NOMO-1 treated with dmso at 0.1 percent for 144 hours (cell line): Measurements from ENCODE around the gene SULT1C4.

Source experiments
- DNase-seq: peaks from one replicate; lab custom pipeline; 2025; ENCODE audit not compliant: unreplicated experiment; lab: John Stamatoyannopoulos, UW

The SULT1C4 gene

DNA sequence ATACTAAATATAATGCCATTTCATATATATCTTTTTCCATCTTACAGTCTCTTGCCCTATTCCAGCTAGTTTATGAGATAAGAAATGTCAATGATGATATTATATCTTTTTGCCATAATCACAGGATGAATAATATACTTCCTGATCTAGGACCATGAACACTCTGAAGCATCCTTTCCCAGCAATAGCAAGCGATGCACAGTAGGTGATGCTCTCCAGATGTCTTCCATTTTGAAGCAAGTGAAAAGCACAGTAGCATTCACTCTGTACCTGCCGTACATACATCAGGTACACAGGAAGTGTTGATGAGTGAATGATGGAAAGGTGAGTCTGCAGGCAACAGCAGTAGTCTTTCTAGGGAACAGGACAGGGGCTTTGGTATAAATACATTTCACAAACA is 8.6 kb upstream of the SULT1C4 start:
- DNase-seq, result no peak

DNA sequence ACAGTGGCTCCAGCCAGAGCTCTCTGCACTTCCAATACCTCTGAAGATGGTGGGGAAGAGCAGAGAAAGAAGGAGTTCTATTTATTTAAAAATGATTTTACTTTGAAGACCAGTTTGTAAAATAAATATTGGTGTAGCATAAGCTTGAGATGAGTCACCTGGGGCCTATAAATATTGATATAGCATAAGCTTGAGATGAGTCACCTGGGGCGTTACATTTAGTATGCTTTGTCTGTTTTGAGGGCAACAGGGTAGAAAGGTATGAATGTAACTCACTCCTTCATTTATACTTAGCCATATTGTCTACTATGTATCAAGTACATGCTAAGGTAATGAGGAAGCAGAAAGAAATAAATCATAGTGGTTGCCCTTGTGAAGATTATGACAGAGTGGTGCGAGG is 7.7 kb upstream of the SULT1C4 start:
- no peak for DNase-seq

DNA sequence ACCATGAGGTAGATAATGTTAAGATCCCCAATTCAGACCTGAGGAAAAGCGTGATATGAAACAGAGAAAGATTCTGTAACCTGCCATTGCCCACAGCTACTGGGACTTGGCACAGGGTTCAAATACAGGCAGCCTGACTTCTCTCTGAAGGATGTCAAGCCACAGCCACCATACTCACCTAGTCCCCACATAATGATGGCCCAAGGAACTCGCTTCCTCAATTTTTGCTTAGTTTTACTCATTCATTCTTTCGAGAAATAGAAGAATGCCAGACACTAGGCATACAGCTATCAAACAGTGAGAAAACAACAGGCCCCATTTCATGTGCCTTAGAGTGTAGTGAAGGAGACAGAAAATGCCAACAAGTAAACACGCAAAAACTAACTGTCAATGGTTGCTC is 980 bp upstream of the SULT1C4 start:
- DNase-seq, result no peak

DNA sequence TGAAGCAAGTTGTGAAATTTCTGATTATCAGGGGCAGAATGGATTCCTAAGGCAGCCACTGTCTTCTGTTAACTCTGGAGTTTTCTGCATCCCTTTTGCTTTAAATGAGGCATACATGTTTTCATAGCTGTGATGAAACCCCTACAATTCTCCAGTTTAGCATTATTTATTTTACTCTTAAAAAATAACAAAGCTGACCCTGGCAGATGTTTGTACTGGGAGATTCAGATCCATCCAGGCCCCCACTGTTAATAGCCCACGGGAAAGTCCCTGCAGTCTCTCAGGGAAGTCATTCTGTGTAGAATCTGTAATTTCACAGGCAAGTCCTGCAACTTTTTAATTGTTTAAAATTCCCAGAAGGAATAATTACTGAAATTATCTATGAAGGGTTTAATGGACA is 353 bp upstream of the SULT1C4 start:
- no peak for DNase-seq

DNA sequence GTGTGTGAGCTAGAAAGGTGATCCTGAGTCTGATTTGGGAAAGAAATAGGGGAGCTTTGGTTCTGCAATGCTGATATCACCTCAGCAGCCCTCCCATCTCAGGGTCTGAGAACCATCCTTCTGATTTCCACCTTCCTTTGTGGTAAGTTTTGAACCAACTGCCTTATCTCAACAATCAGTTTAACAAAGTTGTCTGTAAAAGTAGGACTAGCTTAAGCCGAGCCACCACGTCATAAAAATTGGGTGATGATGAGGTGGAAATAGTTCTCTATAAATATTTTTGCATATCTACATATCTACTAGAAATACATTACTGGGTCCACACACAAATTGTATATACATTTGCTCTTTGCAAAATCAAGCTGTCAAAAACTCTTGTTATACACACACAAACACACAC is 1.1 kb downstream of the SULT1C4 start:
- DNase-seq, result no peak

DNA sequence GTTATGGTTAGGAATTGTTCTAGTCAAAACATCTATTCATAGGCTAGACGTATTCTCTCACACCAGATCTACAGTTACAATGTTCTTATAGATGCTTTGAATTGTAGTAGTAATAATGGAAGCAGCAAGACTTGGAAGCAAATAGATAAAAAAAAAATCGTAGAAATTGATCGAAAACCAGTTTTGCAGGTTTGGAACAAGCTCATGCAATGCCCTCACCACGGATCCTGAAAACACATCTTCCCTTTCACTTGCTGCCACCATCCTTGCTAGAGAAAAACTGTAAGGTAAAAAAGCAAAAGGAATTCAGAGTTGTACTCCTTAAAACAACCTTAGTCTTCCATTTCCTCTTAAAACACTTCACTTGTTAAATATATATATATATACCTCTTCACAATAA is 4.4 kb downstream of the SULT1C4 start:
- no peak for DNase-seq

DNA sequence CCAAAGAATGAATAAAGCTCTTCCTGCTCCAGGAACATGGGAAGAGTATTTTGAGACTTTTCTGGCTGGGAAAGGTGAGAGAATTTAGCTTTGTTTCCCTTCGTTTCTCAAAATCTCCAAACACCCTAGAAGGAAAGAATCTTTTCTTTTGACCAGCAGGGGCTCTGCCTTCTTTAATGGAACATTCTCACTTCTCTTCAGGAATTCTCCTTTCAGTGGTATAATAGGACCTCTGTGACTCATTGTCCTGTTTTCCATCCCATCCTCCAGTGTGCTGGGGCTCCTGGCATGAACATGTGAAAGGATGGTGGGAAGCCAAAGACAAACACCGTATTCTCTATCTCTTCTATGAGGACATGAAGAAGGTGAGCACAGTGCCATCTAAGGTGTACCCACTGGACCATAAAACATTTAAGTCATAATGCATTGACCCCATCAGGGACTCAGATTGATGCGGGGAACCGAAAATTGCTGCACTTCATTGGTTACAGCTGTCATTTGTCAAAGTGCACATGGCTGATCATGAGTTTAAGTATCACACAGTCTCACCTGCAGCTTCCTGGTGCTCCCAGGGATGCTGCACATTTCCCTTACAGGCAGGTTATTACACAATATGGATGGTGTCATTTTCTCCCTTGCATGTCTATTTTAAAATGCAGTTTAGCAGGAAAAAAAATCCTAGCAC is 5.5 kb downstream of the SULT1C4 start:
- no peak for DNase-seq

DNA sequence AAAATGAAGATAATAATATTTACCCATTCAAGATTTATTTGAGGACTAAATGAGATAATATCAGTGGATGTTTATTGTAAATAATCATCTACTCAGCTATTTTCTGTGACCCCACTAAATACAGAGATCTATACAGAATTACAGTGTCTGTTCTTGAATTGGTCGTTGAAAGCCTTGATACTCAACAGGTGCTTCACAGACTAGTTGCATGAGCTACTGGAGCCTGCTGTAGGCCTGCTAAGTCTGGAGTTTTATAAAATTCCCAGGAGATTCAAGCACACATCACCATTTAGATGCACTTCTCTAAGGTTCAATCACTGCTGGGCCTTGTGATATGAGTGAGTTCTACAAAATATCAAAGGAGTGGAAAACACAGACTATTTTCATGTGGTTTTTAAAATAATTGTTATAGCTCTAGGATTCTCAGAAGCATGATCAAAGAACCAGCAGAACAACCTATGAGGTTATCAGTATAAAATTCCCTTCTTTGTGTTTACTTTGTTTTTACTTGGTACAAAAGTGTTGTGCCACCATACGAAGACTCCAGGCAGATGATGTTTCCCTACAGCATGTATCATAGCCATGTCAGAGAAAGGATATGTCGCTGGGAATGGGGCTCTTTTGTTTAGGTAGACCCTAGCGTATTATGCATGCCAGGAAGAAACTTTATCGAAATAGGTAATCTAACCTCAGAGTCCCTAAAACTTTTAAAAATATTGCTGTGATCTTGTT is 7.1 kb downstream of the SULT1C4 start:
- no peak for DNase-seq

DNA sequence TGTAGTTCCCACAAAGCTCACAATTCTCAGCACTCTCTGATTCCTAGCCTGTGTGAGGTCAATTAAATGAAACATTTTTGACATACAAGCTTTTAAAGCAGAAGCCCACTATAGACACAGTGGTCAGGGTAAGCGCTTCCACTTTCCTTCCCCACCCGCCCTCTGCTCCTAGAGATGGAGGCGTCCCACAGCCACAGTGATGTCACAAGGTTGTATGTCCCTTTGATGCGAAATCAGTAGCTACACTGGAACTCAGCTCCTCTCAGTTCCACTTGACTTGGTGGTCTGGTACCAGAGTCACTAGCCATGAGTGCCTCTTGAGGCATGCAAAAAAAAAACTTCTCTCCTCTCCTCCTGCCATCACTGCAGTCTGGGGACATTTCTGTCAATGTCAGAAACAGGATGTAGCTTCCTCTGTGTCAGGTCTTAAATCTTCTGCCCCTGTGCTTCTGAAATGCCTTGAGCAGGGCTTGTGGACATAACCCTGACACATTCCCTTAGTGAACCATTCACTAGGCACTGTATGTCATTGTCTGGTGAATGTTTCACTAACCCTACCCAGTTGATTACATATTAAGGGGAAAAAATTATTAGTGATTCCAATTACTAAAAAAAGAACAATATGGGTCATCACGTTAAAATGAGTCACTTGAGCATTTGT is 7.8 kb downstream of the SULT1C4 start:
- no peak for DNase-seq

DNA sequence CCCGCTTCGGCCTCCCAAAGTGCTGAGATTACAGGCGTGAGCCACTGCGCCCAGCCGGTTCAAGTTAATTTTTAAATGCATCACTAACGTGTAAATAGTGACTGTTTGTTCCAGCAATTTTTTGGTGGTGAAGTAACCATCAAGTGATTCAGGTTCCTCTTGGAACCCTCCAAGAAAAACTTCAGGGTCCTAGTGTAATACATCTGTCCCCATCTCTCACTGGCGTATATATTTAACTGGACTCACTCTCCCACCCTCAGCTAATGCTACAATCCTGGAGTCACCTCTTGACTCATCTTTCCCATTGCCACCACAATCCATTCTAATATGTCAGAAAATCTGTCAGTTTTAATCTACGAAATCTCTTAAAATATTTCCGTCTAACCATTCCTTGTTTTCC is 10.3 kb downstream of the SULT1C4 start:
- DNase-seq, result no peak

DNA sequence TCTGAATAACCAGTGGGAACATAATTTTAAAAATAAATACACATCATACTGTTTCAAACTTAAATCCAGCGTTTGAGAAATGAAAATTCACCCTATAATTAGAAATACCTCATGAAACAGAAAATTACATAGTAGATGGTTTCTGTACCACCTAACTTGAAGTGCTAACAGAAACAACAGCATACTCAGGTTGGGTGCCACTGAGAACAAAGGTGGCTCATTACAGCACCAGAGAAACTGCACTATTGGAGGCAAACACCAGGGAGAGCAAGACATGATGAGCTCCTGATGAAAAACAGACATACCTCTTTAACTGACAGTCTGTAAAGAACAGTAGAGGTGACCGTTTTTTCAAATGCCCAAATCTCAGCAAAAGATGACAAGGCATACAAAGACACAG is 12.6 kb downstream of the SULT1C4 start:
- no peak for DNase-seq

DNA sequence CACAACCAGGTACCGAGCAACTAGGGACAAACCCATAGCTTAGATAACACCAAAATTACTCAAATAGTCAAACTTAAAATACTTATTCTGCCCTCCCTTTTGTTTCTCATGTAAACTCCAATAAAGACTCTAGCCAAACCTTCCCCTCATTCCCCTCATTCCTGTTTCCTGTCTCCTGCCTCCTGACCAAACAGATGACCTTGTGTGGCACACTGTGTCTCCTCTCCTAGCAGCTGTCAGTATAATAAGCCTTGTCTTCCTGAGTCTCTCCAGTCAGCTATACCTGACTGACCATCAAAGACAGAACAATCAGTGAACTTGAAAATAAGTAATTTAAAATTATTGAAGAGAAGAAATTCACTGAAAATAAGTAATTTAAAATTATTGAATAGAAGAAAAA is 14.3 kb downstream of the SULT1C4 start:
- no peak for DNase-seq

DNA sequence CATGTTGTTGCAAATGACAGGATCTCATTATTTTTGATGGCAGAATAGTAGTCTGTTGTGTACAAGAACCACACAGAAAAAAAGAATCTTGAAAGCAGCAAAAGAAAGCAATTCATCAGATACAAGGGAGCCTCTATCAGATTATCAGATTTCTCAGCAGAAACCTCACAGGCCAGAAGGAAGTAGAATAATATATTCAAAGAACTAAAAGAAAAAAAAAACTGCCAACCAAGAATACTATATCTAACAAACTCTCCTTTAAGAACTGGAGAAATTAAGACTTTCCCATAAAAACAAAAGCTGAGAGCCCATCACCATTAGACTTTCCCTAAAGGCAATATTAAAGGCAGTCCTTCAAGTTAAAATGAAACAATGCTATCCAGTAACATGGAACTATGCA is 15.4 kb downstream of the SULT1C4 start:
- DNase-seq, result no peak

DNA sequence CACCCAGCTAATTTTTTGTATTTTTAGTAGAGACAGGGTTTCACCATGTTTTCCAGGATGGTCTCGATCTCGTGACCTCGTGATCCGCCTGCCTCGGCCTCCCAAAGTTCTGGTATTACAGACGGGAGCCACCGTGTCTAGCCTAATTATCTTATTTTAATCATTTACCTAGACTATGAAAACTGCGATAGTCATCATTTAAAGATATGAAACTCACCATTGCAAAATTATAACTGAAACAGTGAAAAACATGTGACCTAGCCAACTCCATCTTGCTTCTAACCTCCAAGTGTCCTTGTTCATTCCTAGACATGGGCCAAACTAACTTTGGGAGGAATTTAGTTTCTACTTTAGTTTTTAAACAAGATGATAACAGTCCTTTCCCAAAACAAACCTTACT is 17.4 kb downstream of the SULT1C4 start:
- no peak for DNase-seq

DNA sequence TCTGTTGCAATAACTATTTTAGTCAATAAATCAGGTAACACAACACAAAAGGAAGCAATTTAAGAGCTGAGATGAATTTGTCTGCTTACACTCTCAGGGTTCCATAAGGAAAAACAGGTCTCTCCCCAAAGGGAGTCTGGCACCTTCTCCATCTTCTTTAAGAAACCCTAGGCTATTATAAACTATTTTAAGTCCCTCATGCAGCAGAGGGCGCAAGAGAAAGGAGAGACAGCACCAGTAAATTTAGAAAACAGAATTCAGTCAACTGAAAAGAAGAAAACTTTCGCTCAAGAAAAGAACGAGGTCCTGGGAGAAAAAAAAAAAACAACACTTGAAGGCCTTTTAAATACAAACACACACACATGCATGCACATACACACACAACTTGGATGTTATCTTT is 19.1 kb downstream of the SULT1C4 start:
- no peak for DNase-seq

DNA sequence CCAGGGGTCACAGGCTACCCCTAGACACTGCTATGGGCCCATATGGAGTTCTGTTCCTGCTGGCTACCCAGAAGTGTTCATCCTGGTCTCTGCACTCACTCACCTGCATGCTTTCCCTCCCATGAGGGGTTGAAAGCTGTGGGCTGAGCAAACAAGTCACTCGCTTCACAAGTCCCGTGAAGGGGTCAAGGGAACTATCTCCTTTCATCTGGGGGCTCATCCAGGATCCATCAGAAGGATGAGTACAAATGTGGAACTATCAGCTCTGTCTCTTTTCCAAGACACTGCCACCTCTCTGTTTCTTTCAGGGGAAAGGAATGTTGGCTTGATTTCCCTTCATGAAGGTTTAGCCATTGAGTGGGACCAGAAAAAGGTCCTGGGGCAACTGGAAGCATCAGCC is 21.7 kb downstream of the SULT1C4 start:
- DNase-seq, result no peak

DNA sequence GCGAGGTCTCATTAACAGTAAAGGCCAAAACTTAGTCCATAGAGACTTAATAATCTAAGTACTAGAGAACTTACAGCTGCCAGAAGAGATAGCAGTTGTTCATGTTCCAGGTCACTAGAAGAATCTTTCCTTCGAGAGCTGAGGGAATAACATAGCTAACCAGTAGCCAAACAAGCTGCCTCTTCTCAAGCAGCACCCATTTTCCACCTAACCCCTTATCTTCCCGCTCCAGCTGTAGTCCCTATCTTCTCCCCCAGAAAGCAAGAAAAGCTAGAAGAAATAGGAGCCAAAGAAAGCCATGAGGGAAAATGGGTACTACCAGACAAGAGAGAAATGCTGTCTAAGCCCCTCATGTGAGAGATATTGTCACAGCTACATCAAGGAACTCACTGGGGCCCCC is 24.0 kb downstream of the SULT1C4 start:
- DNase-seq, result no peak

DNA sequence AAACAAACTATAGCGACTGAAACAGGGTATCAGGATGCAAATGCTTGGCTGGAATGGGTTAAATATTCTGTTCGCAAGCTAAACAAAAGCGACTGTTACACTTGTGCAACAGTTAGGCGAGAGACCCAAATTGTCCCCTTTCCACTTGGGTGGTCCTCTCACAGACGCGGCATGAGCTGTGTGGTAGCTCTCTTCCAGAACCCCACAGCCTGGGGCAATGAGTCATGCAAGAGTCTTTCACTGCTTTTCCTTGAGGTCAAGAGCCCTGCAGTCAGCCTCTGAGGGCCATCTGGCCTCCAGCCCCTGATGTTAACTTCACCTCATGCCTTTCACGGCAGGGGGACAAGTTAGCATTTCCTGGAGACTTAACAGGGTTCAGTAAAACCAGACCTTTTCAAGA is 25.7 kb downstream of the SULT1C4 start:
- DNase-seq, result no peak

DNA sequence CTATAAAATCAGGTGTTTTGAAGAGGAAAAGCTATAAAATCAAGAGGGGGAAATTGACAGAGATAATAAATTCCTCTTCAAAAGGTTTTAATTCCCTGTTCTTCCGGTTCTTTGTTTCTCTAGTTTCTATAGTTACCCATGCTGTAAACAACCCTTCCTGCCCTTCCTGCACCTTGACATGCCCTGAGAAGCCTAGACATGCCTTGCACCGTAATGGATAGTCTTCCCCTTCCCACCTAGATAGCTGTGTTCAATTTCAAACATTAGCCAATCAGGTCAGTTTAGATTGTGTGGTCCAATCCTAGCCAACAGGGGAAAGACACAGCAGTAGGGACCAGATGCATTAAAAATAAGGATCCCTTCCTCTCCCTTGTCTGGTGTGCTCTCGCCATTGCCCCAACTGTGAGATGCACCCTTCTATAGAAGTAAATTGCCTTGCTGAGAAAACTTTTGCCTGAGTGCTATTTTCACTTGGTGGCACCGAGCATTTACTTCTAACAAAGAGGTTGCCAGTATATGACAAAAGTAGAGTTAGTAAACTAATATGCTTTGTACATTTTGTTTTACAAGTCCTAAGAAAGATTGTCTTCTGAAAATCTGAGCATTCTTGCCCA is 27.1 kb downstream of the SULT1C4 start:
- DNase-seq, result no peak

DNA sequence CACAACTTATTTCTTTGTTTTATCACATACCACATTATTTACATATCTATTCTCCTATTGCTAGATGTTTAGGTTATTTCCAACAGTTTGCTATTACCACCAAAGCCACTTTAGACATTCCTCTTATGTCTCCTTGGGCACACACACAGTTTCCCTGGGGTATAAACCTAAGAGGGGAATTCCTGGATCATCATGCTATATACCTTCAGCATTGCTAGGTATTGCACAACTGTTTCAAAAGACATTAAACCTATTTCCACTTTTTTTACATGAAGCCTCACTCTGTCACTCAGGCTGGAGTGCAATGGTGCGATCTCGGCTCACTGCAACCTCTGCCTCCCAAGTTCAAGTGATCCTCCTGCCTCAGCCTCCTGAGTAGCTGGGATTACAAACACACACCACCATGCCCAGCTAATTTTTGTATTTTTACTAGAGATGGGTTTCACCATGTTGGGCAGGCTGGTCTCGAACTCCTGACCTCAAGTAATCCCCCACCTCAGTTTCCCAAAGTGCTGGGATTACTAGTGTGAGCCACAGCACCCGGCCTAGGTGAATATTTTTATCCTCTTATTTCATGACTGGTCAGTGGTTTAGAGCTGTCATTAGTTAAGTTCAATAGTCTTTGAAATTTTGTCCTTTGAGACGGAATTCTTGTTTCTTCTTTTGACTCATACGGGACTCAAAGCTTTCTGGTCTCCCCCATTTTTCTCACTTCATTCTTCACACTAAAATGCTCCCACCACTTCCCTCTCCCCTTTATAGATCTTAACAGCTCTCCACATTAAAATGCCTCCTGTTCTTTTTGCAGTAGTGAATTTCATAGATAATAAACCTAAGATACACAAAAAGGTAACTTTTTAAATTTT is 30.3 kb downstream of the SULT1C4 start:
- no peak for DNase-seq

DNA sequence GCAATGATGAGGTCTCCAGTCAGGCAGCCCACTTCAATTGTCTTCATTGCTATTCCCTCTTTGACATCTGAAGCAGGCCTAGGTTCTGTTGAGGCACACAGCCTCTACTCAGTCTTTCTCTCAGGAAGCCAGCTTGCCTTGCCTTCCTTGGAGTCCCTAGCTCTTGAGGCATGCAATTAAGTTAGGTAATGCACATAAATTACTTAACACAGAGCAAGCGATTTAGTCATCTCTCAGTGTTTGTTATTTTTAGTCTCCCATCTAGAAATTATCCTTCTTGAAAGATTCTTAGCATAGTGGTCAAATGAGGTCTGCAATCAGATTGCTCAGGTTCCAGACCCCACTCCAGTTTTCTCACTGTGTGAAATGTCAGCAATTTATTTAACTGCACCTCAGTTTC is 32.0 kb downstream of the SULT1C4 start:
- DNase-seq, result no peak
